ENCODE measurements around the gene MFSD12. TPM values are rescaled to one million over a fixed set of nuclear protein-coding genes. Genes with fewer than 3 reads are reported as not detected.
A peak's percentile ranks its signal among the peaks of the same experiment; 100 is the strongest.
"Not testable (repeated sequence)": the region's sequence is repeated elsewhere in the genome, so short reads cannot be mapped to it uniquely, and the experiment has no call there.

MFSD12 gene
- total RNA-seq, 4 donors from 2014 or later = 22.1 to 94.1 (median 42.2) TPM

DNA sequence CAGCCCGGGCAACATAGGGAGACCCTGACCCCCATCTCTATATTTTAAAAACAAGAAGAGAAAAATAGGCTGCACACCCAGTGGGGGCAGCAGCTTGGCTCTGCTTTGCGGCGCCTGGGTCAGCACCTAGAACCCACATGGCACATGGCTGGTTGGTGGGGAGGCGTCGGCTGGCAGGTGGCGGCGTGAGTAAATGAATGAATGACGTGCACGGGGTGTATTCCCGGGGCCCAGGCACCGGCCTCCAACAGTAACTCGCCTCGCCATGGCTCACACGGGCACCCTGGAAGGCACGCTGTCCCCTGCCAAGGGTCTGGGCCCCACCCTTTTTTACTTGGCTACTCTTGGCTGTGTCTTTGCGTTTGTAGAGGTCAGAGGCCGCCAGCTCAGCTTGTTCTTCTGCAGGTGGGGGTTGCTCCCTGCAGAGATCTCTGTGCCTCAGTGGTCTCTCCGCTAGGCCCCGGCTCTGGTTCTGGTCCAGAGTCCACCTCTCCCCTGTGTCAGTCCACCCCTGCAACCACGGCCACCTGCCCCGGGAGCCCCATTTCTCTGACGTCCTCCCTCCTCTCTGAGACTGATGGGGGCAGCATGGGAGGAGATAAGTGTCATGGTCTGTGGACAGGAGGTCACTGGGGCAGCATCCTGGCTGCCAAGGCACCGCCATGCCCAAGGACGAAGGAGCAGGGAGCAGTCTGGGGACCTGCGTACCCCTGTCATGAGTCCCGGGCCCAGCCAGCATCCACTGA lies 45.7 kb downstream of the MFSD12 start:
- peaks cover 0 to 83% (median 9%) of the 10 kb centered on the region in 3 donors for H3K4me1 ChIP-seq
- H3K27ac ChIP-seq = no peak overlapping the region
- no peak overlapping the region for H3K4me3 ChIP-seq
- TF ChIP-seq POLR2A (IDR thresholded peaks at IDR 0.05) (no peak), POLR2AphosphoS5 (IDR thresholded peaks at IDR 0.05) (no peak)
- H3K27me3 ChIP-seq = no peaks in the 10 kb centered on the region
- no peak for ATAC-seq
- no peaks in the 10 kb centered on the region for H3K9me3 ChIP-seq
- 74 to 80% methylated on average over 7 to 14 of the region's 26 CpGs for WGBS, 2 donors (ENCODE audit: low coverage in 1 of 2)
- H3K36me3 ChIP-seq = peaks cover 0 to 38% of the 10 kb centered on the region in 2 donors

GRCh38 chr19:3510727-3511126 lies 46.7 kb downstream of the MFSD12 start:
- no peak for TF ChIP-seq POLR2A (IDR thresholded peaks at IDR 0.05)
- TF ChIP-seq, protein P1, sequence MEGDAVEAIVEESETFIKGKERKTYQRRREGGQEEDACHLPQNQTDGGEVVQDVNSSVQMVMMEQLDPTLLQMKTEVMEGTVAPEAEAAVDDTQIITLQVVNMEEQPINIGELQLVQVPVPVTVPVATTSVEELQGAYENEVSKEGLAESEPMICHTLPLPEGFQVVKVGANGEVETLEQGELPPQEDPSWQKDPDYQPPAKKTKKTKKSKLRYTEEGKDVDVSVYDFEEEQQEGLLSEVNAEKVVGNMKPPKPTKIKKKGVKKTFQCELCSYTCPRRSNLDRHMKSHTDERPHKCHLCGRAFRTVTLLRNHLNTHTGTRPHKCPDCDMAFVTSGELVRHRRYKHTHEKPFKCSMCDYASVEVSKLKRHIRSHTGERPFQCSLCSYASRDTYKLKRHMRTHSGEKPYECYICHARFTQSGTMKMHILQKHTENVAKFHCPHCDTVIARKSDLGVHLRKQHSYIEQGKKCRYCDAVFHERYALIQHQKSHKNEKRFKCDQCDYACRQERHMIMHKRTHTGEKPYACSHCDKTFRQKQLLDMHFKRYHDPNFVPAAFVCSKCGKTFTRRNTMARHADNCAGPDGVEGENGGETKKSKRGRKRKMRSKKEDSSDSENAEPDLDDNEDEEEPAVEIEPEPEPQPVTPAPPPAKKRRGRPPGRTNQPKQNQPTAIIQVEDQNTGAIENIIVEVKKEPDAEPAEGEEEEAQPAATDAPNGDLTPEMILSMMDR (IDR thresholded peaks at IDR 0.05) = no peak
- TF ChIP-seq EP300 (IDR thresholded peaks at IDR 0.05) = no peak
- no peak for TF ChIP-seq POLR2AphosphoS5 (IDR thresholded peaks at IDR 0.05)
- Histone ChIP-seq H3K36me3 (peaks cover 0 to 38% of the 10 kb centered on the region in 2 donors), H3K27ac (no peak overlapping the region), H3K4me3 (no peak overlapping the region), H3K9me3 (no peaks in the 10 kb centered on the region), H3K27me3 (no peaks in the 10 kb centered on the region), H3K4me1 (peaks cover 0 to 75% (median 9%) of the 10 kb centered on the region in 3 donors)
- no peak for ATAC-seq
- WGBS, 2 donors (ENCODE audit: low coverage in 1 of 2) = no CpG with 5 or more reads among the region's 22 CpGs

GRCh38 chr19:3509566-3509989 lies 47.8 kb downstream of the MFSD12 start:
- no peaks in the 10 kb centered on the region for H3K9me3 ChIP-seq
- H3K36me3 ChIP-seq = peaks cover 0 to 38% of the 10 kb centered on the region in 2 donors
- no peak for TF ChIP-seq EP300 (IDR thresholded peaks at IDR 0.05)
- TF ChIP-seq, protein P1 (IDR thresholded peaks at IDR 0.05) = no peak
- TF ChIP-seq POLR2A (IDR thresholded peaks at IDR 0.05) = no peak
- no peak for TF ChIP-seq POLR2AphosphoS5 (IDR thresholded peaks at IDR 0.05)
- H3K27ac ChIP-seq = peak overlapping the region in 1 of 4 donors; percentile 14
- no peak for ATAC-seq
- WGBS, 2 donors (ENCODE audit: low coverage in 1 of 2) = 63 to 79% methylated on average over 2 to 3 of the region's 15 CpGs
- peaks cover 0 to 81% (median 14%) of the 10 kb centered on the region in 3 donors for H3K4me1 ChIP-seq
- no peak overlapping the region for H3K4me3 ChIP-seq
- no peaks in the 10 kb centered on the region for H3K27me3 ChIP-seq

- H3K4me3 ChIP-seq = no peak overlapping the region
- no peaks in the 10 kb centered on the region for H3K9me3 ChIP-seq
- peaks cover 0 to 76% (median 14%) of the 10 kb centered on the region in 3 donors for H3K4me1 ChIP-seq
- peak overlapping the region in 1 of 4 donors; percentile 14 for H3K27ac ChIP-seq
- peaks cover 0 to 35% of the 10 kb centered on the region in 2 donors for H3K36me3 ChIP-seq
- 70 to 79% methylated on average over 2 to 16 of the region's 23 CpGs for WGBS, 2 donors (ENCODE audit: low coverage in 1 of 2)
- ATAC-seq = no peak
- TF ChIP-seq, protein P1 (IDR thresholded peaks at IDR 0.05) = no peak
- TF ChIP-seq EP300 (IDR thresholded peaks at IDR 0.05) (no peak), POLR2A (IDR thresholded peaks at IDR 0.05) (no peak), POLR2AphosphoS5 (IDR thresholded peaks at IDR 0.05) (no peak)
- no peaks in the 10 kb centered on the region for H3K27me3 ChIP-seq
Observed at GRCh38 chr19:3508771-3509535, 48.4 kb downstream of the MFSD12 start.

- peak overlapping the region in 1 of 4 donors; percentile 94 for H3K27ac ChIP-seq
- 92% methylated on average over 11 to 17 of the region's 18 CpGs for WGBS, 2 donors (ENCODE audit: low coverage in 1 of 2)
- not testable (repeated sequence) for ATAC-seq, H3K4me3 ChIP-seq, H3K27me3 ChIP-seq, H3K9me3 ChIP-seq
- peaks cover 0 to 34% of the 10 kb centered on the region in 2 donors for H3K36me3 ChIP-seq
- peaks cover 0 to 68% (median 14%) of the 10 kb centered on the region in 3 donors for H3K4me1 ChIP-seq
Observed at GRCh38 chr19:3508121-3508661, 49.2 kb downstream of the MFSD12 start.

Data from gastroesophageal sphincter (tissue), 4 donors.